ENCODE measurements around the gene GALNT17.

The GALNT17 gene

GRCh38 chr7:71193099-71193810 lies 61.3 kb downstream of the GALNT17 start:
- H3F3A ChIP-seq (ENCODE audit: low read depth): no peaks in the 10 kb centered on the region
- no peaks in the 10 kb centered on the region for H3K9me2 ChIP-seq (replicated peaks; ENCODE audit: low read depth, low read length)
- H3K9me3 ChIP-seq (ENCODE audit: insufficient read depth, low read depth, low read length): peaks cover 4% of the 10 kb centered on the region; the same call in 1 of the 2 replicates
- no peak overlapping the region for H3K9ac ChIP-seq (ENCODE audit: low read depth, low read length, poor library complexity, severe bottlenecking)
- no peak overlapping the region for H3K4me2 ChIP-seq (ENCODE audit: low read depth, low read length, poor library complexity, severe bottlenecking)
- H3K4me3 ChIP-seq (ENCODE audit: low read length, poor library complexity, severe bottlenecking): no peak overlapping the region
- no peaks in the 10 kb centered on the region for H4K20me1 ChIP-seq (ENCODE audit: insufficient read depth, low read length, poor library complexity, severe bottlenecking)
- H3K4me1 ChIP-seq (ENCODE audit: insufficient read depth, low read length, poor library complexity, severe bottlenecking): no peaks in the 10 kb centered on the region
- H3K79me2 ChIP-seq (ENCODE audit: insufficient read depth, low read length): no peaks in the 10 kb centered on the region
- no peaks in the 10 kb centered on the region for H3K36me3 ChIP-seq (ENCODE audit: insufficient read depth, low read length)
- no peak for TF ChIP-seq EZH2phosphoT487 (IDR thresholded peaks at IDR 0.05; ENCODE audit: borderline replicate concordance)
- TF ChIP-seq CTCF (conservative IDR thresholded peaks at IDR 0.05; ENCODE audit: low read length): no peak
- no peak overlapping the region for H2AFZ ChIP-seq (ENCODE audit: low read length)
- no peaks in the 10 kb centered on the region for H3K27me3 ChIP-seq (ENCODE audit: insufficient read depth, low read length, poor library complexity, severe bottlenecking)

DNA sequence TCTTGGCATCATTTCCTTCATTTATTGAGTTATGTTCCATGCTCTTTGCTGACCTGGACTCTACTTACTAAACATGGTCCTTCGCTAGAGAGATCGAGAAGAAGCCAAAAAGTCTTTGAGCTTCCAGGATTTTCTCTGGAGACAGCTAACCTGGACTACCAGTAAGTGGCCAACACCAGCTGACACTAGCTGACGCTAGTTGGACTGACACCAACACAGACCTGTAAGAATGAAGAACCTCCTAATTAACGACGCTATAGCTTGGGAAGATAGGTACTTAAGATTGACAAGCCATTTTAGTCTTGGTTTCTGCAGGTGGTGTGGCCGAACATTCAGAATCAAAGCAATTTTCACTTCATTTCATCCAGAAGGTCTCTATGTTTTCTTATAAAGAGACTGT lies 66.4 kb downstream of the GALNT17 start:
- H3F3A ChIP-seq (ENCODE audit: low read depth): no peaks in the 10 kb centered on the region
- H3K27me3 ChIP-seq (ENCODE audit: insufficient read depth, low read length, poor library complexity, severe bottlenecking): no peaks in the 10 kb centered on the region
- H3K4me3 ChIP-seq (ENCODE audit: low read length, poor library complexity, severe bottlenecking): no peak overlapping the region
- H3K9ac ChIP-seq (ENCODE audit: low read depth, low read length, poor library complexity, severe bottlenecking): no peak overlapping the region
- no peaks in the 10 kb centered on the region for H3K79me2 ChIP-seq (ENCODE audit: insufficient read depth, low read length)
- no peak overlapping the region for H3K4me2 ChIP-seq (ENCODE audit: low read depth, low read length, poor library complexity, severe bottlenecking)
- no peak overlapping the region for H2AFZ ChIP-seq (ENCODE audit: low read length)
- no peaks in the 10 kb centered on the region for H3K36me3 ChIP-seq (ENCODE audit: insufficient read depth, low read length)
- H3K9me3 ChIP-seq (ENCODE audit: insufficient read depth, low read depth, low read length): no peaks in the 10 kb centered on the region
- no peaks in the 10 kb centered on the region for H4K20me1 ChIP-seq (ENCODE audit: insufficient read depth, low read length, poor library complexity, severe bottlenecking)
- H3K9me2 ChIP-seq (replicated peaks; ENCODE audit: low read depth, low read length): no peaks in the 10 kb centered on the region
- TF ChIP-seq CTCF (conservative IDR thresholded peaks at IDR 0.05; ENCODE audit: low read length): no peak
- TF ChIP-seq EZH2phosphoT487 (IDR thresholded peaks at IDR 0.05; ENCODE audit: borderline replicate concordance): no peak
- no peaks in the 10 kb centered on the region for H3K4me1 ChIP-seq (ENCODE audit: insufficient read depth, low read length, poor library complexity, severe bottlenecking)

DNA sequence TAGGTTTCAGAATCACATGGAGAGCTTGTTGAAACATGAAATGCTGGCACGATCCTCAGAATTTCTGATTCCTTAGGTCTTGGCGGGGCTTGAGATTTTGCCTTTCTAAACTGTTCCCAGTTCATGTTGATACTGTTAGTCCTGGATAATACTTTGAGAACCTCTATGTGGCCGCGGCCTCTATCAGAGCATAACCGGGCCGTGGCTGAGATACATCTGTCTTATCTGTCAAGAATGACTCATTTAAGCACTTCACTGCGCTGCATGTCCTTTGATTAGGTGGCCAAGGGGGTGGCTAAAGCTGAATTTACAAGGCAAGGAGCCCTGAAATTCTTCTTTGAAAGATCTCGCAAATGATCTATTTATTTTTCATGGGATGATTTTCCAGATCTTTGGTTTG lies 66.9 kb downstream of the GALNT17 start:
- H3K9ac ChIP-seq (ENCODE audit: low read depth, low read length, poor library complexity, severe bottlenecking): no peak overlapping the region
- no peaks in the 10 kb centered on the region for H3K36me3 ChIP-seq (ENCODE audit: insufficient read depth, low read length)
- H3K4me3 ChIP-seq (ENCODE audit: low read length, poor library complexity, severe bottlenecking): no peak overlapping the region
- no peaks in the 10 kb centered on the region for H4K20me1 ChIP-seq (ENCODE audit: insufficient read depth, low read length, poor library complexity, severe bottlenecking)
- no peaks in the 10 kb centered on the region for H3K9me2 ChIP-seq (replicated peaks; ENCODE audit: low read depth, low read length)
- 0 out of 2 replicates have a peak, but pooled peaks cover 2% of the 10 kb centered on the region for H3K9me3 ChIP-seq (ENCODE audit: insufficient read depth, low read depth, low read length)
- H3K79me2 ChIP-seq (ENCODE audit: insufficient read depth, low read length): no peaks in the 10 kb centered on the region
- H3F3A ChIP-seq (ENCODE audit: low read depth): no peaks in the 10 kb centered on the region
- TF ChIP-seq EZH2phosphoT487 (IDR thresholded peaks at IDR 0.05; ENCODE audit: borderline replicate concordance): no peak
- TF ChIP-seq CTCF (conservative IDR thresholded peaks at IDR 0.05; ENCODE audit: low read length): no peak
- no peak overlapping the region for H2AFZ ChIP-seq (ENCODE audit: low read length)
- H3K27me3 ChIP-seq (ENCODE audit: insufficient read depth, low read length, poor library complexity, severe bottlenecking): no peaks in the 10 kb centered on the region
- H3K4me1 ChIP-seq (ENCODE audit: insufficient read depth, low read length, poor library complexity, severe bottlenecking): no peaks in the 10 kb centered on the region
- H3K4me2 ChIP-seq (ENCODE audit: low read depth, low read length, poor library complexity, severe bottlenecking): no peak overlapping the region

Measured in Loucy (cell line).